A673 (cell line): ENCODE measurements around the gene DCC.

ENCODE experiments used
- CTCF ChIP-seq: fragments of 300-800, 200-600 bp; sonication (generic); conservative IDR thresholded peaks from 2 replicates; pipeline ENCODE4 v1.5.1; 2017; ENCODE audit warnings: low read depth, mild to moderate bottlenecking, antibody characterized with exemption, low read length, moderate library complexity, mixed read lengths
- EZH2 ChIP-seq: fragments of 200-600 bp; sonication (generic); IDR thresholded peaks from 2 replicates; pipeline ENCODE4 v1.6.1; 2017; ENCODE audit warnings: borderline replicate concordance, low read depth, mild to moderate bottlenecking, mixed read lengths, antibody characterized with exemption, low read length; ENCODE audit not compliant: poor library complexity, severe bottlenecking

GRCh38 chr18:52747869-52748268, 407.9 kb downstream of the DCC start:
- no peak for TF ChIP-seq CTCF
- TF ChIP-seq EZH2: no peak
